ENCODE measurements around the gene CPLX3.

Gene CPLX3

DNA sequence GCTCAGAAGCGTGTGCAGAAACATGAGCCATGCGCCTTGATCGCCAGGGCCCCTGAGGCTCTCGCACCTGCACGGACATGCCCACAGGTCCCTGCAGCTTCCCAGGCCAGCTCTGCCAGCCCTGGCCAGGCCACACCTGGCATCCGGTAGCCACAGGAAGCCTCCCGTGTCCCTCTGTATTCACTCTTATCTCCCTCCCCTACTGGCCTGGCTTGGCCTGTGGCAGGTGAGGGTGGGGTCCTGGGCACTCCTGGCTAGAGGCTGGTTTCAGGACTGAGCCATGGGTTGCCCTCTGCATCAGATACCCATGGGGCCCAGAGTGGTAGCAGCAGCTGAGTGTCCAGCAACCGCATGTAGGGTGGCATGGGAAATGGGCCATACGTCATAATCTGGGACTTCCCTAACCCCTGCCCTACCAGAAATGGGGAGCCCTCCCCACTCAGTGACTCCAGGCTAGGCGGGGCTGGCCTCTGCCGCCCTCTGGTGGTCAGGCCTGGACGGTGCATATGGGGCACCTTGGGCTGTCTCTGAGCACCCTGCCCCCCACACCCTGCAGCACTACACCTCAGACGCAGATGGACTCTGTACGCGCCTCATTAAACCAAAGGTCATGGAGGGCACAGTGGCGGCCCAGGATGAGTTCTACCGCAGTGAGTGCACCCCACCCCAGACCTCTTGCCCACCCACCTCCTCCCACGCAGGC is 26.4 kb upstream of the CPLX3 start:
- Histone ChIP-seq H3K9ac (ENCODE audit: low read depth, low read length) (peak overlapping the region; percentile 3), H3K36me3 (ENCODE audit: control insufficient read depth, insufficient read depth, low read length) (peaks cover 20% of the 10 kb centered on the region), H3K4me1 (ENCODE audit: control insufficient read depth, insufficient read depth, low read length) (no peaks in the 10 kb centered on the region)

DNA sequence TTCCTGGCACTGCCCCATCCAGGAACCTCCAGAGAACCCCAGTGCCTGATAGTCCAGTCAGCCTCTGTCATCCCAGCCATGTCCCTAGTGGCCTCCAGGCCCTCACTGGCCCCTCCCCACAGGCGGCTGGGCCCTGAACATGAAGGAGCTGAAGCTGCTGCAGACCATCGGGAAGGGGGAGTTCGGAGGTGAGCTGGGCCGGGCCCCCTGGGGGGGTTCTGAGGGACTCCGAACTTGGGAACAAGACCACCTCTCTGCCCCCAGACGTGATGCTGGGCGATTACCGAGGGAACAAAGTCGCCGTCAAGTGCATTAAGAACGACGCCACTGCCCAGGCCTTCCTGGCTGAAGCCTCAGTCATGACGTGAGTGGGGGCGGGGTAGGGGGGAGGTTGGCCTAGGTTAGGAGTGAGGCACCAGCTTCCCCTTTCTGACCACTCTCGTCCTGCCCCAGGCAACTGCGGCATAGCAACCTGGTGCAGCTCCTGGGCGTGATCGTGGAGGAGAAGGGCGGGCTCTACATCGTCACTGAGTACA is 25.8 kb upstream of the CPLX3 start:
- H3K4me1 ChIP-seq (ENCODE audit: control insufficient read depth, insufficient read depth, low read length), result no peaks in the 10 kb centered on the region
- peaks cover 20% of the 10 kb centered on the region for H3K36me3 ChIP-seq (ENCODE audit: control insufficient read depth, insufficient read depth, low read length)
- no peaks in the 10 kb centered on the region for H3K27me3 ChIP-seq (ENCODE audit: control insufficient read depth, insufficient read depth, low read length)
- no peak overlapping the region for H3K4me3 ChIP-seq (ENCODE audit: low read depth, low read length)
- no peaks in the 10 kb centered on the region for H3K9me3 ChIP-seq (ENCODE audit: control insufficient read depth, insufficient read depth, low read length)
- H3K9ac ChIP-seq (ENCODE audit: low read depth, low read length), result peak overlapping the region; percentile 54

More for the DNA sequence above, 26.4 kb upstream of the CPLX3 start:
- Histone ChIP-seq H3K27me3 (ENCODE audit: control insufficient read depth, insufficient read depth, low read length) (no peaks in the 10 kb centered on the region), H3K9me3 (ENCODE audit: control insufficient read depth, insufficient read depth, low read length) (no peaks in the 10 kb centered on the region), H3K4me3 (ENCODE audit: low read depth, low read length) (no peak overlapping the region)

DNA sequence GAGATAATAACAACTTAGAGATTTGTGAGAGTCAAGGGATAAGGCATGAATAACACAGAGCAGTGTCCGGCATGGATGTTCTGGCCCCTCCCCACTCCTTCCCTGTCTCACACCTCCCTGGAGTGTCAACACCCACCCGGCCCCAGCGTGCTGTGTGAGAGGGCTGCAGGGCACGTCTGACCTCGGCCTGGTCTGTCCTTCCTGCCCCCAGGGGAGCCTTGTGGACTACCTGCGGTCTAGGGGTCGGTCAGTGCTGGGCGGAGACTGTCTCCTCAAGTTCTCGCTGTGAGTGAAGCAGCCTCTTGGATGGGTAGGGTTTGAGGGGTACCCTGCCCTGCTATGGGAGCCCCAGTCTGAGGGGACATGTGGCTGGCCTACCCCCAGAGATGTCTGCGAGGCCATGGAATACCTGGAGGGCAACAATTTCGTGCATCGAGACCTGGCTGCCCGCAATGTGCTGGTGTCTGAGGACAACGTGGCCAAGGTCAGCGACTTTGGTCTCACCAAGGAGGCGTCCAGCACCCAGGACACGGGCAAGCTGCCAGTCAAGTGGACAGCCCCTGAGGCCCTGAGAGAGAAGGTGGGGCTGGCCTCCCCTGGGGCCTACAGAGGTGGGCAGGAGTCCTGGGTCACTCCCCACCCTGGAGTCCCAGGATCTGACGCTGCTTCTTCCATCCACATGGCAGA is 25.0 kb upstream of the CPLX3 start:
- Histone ChIP-seq H3K4me3 (ENCODE audit: low read depth, low read length) (no peak overlapping the region), H3K4me1 (ENCODE audit: control insufficient read depth, insufficient read depth, low read length) (no peaks in the 10 kb centered on the region), H3K36me3 (ENCODE audit: control insufficient read depth, insufficient read depth, low read length) (peaks cover 20% of the 10 kb centered on the region), H3K27me3 (ENCODE audit: control insufficient read depth, insufficient read depth, low read length) (no peaks in the 10 kb centered on the region), H3K9ac (ENCODE audit: low read depth, low read length) (no peak overlapping the region), H3K9me3 (ENCODE audit: control insufficient read depth, insufficient read depth, low read length) (no peaks in the 10 kb centered on the region)

DNA sequence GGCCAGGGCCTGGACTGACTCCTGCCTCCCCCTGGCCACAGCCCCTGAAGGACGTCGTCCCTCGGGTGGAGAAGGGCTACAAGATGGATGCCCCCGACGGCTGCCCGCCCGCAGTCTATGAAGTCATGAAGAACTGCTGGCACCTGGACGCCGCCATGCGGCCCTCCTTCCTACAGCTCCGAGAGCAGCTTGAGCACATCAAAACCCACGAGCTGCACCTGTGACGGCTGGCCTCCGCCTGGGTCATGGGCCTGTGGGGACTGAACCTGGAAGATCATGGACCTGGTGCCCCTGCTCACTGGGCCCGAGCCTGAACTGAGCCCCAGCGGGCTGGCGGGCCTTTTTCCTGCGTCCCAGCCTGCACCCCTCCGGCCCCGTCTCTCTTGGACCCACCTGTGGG is 24.1 kb upstream of the CPLX3 start:
- Histone ChIP-seq H3K9ac (ENCODE audit: low read depth, low read length) (no peak overlapping the region), H3K9me3 (ENCODE audit: control insufficient read depth, insufficient read depth, low read length) (no peaks in the 10 kb centered on the region), H3K4me1 (ENCODE audit: control insufficient read depth, insufficient read depth, low read length) (no peaks in the 10 kb centered on the region), H3K4me3 (ENCODE audit: low read depth, low read length) (no peak overlapping the region), H3K27me3 (ENCODE audit: control insufficient read depth, insufficient read depth, low read length) (no peaks in the 10 kb centered on the region), H3K36me3 (ENCODE audit: control insufficient read depth, insufficient read depth, low read length) (peaks cover 20% of the 10 kb centered on the region)

DNA sequence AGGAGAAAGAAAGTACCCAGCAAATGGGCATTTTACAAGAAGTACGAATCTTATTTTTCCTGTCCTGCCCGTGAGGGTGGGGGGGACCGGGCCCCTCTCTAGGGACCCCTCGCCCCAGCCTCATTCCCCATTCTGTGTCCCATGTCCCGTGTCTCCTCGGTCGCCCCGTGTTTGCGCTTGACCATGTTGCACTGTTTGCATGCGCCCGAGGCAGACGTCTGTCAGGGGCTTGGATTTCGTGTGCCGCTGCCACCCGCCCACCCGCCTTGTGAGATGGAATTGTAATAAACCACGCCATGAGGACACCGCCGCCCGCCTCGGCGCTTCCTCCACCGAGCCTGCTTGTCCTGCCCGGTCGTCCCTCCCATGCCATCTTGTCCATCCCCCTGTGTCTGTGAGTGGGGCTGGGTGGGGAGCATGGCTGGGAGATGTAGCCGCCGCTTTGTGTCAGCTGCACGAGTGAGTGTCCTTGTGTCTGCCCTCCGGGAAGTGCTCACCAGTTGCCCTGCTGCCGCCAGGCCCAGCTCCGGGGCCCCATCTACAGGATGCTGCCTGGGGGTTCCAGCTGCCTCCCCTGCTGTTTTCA is 23.5 kb upstream of the CPLX3 start:
- Histone ChIP-seq H3K4me1 (ENCODE audit: control insufficient read depth, insufficient read depth, low read length) (no peaks in the 10 kb centered on the region), H3K27me3 (ENCODE audit: control insufficient read depth, insufficient read depth, low read length) (no peaks in the 10 kb centered on the region), H3K9me3 (ENCODE audit: control insufficient read depth, insufficient read depth, low read length) (no peaks in the 10 kb centered on the region), H3K9ac (ENCODE audit: low read depth, low read length) (no peak overlapping the region), H3K36me3 (ENCODE audit: control insufficient read depth, insufficient read depth, low read length) (peaks cover 20% of the 10 kb centered on the region), H3K4me3 (ENCODE audit: low read depth, low read length) (no peak overlapping the region)

DNA sequence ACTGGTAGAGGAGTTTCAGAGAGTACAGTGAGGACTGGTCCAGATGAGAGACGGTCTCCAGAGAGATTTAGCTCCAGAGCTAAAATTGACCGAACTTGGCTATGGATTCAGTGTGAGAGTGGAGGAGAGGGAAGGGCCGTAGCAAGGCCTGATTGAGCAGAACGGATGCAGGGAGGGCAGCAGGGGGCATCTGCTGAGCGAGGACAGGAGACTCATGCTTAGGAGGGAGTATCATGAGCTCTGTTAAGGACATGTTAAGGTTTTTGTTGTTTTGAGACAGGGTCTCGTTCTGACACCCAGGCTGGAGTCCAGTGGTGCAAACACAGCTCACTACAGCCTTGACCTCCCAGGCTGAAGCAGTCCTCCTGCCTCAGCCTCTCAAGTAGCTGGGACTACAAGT is 21.5 kb upstream of the CPLX3 start:
- H3K27me3 ChIP-seq (ENCODE audit: control insufficient read depth, insufficient read depth, low read length), result no peaks in the 10 kb centered on the region
- H3K36me3 ChIP-seq (ENCODE audit: control insufficient read depth, insufficient read depth, low read length), result peaks cover 17% of the 10 kb centered on the region
- no peak overlapping the region for H3K4me3 ChIP-seq (ENCODE audit: low read depth, low read length)
- no peaks in the 10 kb centered on the region for H3K4me1 ChIP-seq (ENCODE audit: control insufficient read depth, insufficient read depth, low read length)
- no peak overlapping the region for H3K9ac ChIP-seq (ENCODE audit: low read depth, low read length)
- H3K9me3 ChIP-seq (ENCODE audit: control insufficient read depth, insufficient read depth, low read length), result no peaks in the 10 kb centered on the region

DNA sequence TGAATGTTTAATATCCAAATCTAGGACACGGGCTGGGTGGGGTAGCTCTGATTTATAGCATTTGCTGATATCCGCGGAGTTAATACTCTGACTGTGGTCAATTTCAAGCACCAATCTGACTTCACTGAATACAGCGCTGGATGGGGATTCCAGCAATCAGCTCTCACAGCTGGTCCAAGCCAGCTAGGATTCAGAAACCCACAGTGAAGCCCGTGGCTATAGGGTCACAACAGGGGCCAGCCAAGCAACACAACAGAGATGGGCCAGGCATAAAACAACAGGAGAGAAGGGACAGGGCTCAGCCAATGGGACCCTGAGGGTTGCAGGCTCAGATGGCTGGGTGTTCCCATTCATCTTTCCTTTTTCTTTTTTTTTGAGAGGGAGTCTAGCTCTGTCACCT is 19.1 kb upstream of the CPLX3 start:
- no peaks in the 10 kb centered on the region for H3K27me3 ChIP-seq (ENCODE audit: control insufficient read depth, insufficient read depth, low read length)
- no peaks in the 10 kb centered on the region for H3K9me3 ChIP-seq (ENCODE audit: control insufficient read depth, insufficient read depth, low read length)
- H3K4me1 ChIP-seq (ENCODE audit: control insufficient read depth, insufficient read depth, low read length), result no peaks in the 10 kb centered on the region
- no peak overlapping the region for H3K4me3 ChIP-seq (ENCODE audit: low read depth, low read length)
- H3K9ac ChIP-seq (ENCODE audit: low read depth, low read length), result no peak overlapping the region
- peaks cover 7% of the 10 kb centered on the region for H3K36me3 ChIP-seq (ENCODE audit: control insufficient read depth, insufficient read depth, low read length)

DNA sequence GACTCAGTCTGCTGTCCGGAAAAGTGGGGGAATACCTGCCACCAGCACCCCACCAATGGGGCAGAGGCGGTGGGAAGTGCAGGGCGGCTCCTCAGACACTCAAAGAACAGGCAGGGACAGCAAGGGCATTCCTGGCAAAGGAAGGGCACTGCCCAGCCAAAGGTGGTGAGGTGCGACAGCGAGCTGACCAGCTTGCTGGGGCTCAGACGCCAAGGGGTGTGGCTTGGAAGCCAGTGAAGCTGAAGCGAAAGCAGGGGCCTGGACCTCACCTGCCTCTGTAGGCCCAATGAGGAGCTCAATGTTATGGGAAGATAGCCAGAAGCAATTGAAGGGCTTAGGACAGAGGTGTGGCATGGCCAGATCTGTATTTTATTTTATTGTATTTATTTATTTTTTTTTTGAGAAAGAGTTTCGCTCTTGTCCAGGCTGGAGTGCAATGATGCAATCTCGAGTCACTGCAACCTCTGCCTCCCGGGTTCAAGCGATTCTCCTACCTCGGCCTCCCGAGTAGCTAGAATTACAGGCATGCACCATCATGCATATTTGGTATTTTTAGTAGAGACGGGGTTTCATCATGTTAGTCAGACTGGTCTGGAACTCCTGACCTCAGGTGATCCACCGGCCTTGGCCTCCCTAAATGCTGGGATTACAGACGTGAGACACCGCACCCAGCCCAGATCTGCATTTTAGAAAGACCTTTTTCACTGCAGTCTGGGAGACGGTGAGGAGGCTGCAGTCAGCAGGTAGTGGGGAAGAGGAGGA is 18.2 kb upstream of the CPLX3 start:
- no peaks in the 10 kb centered on the region for H3K4me1 ChIP-seq (ENCODE audit: control insufficient read depth, insufficient read depth, low read length)
- no peaks in the 10 kb centered on the region for H3K27me3 ChIP-seq (ENCODE audit: control insufficient read depth, insufficient read depth, low read length)
- no peak overlapping the region for H3K9ac ChIP-seq (ENCODE audit: low read depth, low read length)
- H3K4me3 ChIP-seq (ENCODE audit: low read depth, low read length), result no peak overlapping the region
- H3K9me3 ChIP-seq (ENCODE audit: control insufficient read depth, insufficient read depth, low read length), result no peaks in the 10 kb centered on the region
- peaks cover under 1% of the 10 kb centered on the region for H3K36me3 ChIP-seq (ENCODE audit: control insufficient read depth, insufficient read depth, low read length)

DNA sequence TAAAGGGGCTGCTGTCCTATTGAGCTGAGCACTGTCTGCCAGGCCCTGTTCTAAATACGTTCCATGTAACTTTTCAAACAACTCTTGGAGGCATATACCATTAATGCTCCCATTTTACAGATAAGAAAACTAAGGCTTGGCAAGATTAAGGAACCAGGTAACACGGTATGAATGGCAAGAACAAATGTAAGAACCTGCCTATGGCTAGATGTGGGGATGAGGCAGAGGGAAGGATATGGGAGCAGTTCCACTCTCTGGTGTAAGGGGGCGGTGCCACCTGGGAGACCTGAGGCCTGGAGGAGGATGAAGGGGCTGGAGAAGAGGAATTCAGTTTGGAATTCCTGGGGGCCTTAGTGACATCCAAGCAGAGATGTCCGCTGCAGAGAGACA is 17.6 kb upstream of the CPLX3 start:
- Histone ChIP-seq H3K9ac (ENCODE audit: low read depth, low read length) (no peak overlapping the region), H3K36me3 (ENCODE audit: control insufficient read depth, insufficient read depth, low read length) (no peaks in the 10 kb centered on the region), H3K4me1 (ENCODE audit: control insufficient read depth, insufficient read depth, low read length) (no peaks in the 10 kb centered on the region), H3K27me3 (ENCODE audit: control insufficient read depth, insufficient read depth, low read length) (no peaks in the 10 kb centered on the region), H3K9me3 (ENCODE audit: control insufficient read depth, insufficient read depth, low read length) (no peaks in the 10 kb centered on the region), H3K4me3 (ENCODE audit: low read depth, low read length) (no peak overlapping the region)

DNA sequence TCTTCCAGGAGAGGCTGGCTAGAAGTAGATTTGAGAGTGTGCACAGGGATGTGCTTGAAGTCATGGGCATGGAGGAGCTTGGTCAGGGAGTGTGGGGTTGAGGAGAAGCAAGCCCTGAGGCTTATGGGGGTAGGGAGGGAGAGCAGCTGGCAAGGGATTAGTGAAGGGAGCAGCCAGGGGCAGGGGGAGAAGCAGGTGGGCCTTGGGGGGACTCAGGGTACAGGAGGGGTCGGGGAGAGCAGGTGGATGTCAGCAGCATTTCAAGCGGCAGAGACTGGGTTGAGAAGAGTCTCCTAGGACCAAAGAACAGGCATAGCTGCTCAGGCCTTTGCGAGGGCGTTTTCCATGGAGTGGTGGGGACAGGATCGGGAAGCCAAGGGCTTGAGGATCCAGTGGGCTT is 17.2 kb upstream of the CPLX3 start:
- Histone ChIP-seq H3K9ac (ENCODE audit: low read depth, low read length) (no peak overlapping the region), H3K4me1 (ENCODE audit: control insufficient read depth, insufficient read depth, low read length) (no peaks in the 10 kb centered on the region), H3K4me3 (ENCODE audit: low read depth, low read length) (no peak overlapping the region), H3K36me3 (ENCODE audit: control insufficient read depth, insufficient read depth, low read length) (no peaks in the 10 kb centered on the region), H3K9me3 (ENCODE audit: control insufficient read depth, insufficient read depth, low read length) (no peaks in the 10 kb centered on the region), H3K27me3 (ENCODE audit: control insufficient read depth, insufficient read depth, low read length) (no peaks in the 10 kb centered on the region)

DNA sequence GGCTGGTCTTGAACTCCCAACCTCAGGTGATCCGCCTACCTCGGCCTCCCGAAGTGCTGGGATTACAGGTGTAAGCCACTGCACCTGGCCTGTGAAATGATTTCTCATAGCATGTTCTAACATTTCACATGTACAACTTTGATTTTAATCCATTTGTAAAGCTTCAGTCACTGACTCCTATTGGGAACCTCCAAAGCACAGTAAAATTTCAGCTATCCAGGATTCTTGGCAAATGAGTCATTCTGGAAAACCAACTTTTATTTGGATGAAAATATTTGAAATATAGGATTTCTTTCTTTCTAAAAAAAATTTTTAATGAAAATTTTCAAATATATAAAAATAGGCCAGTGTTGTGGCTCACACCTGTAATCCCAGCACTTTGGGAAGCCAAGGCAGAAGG is 16.5 kb upstream of the CPLX3 start:
- Histone ChIP-seq H3K36me3 (ENCODE audit: control insufficient read depth, insufficient read depth, low read length) (no peaks in the 10 kb centered on the region), H3K4me1 (ENCODE audit: control insufficient read depth, insufficient read depth, low read length) (no peaks in the 10 kb centered on the region), H3K9me3 (ENCODE audit: control insufficient read depth, insufficient read depth, low read length) (no peaks in the 10 kb centered on the region), H3K4me3 (ENCODE audit: low read depth, low read length) (no peak overlapping the region), H3K9ac (ENCODE audit: low read depth, low read length) (no peak overlapping the region), H3K27me3 (ENCODE audit: control insufficient read depth, insufficient read depth, low read length) (no peaks in the 10 kb centered on the region)
